Activated naive CD4-positive, alpha-beta T cell (primary cell): Measurements from ENCODE around the gene FBXO10.
"Not testable (repeated sequence)": the region's sequence is repeated elsewhere in the genome, so short reads cannot be mapped to it uniquely, and the experiment has no call there.

Experiments
- DNase-seq, 4 experiments: peaks; one replicate each; lab custom pipeline; 2025; lab: John Stamatoyannopoulos, UW

FBXO10 gene

DNA sequence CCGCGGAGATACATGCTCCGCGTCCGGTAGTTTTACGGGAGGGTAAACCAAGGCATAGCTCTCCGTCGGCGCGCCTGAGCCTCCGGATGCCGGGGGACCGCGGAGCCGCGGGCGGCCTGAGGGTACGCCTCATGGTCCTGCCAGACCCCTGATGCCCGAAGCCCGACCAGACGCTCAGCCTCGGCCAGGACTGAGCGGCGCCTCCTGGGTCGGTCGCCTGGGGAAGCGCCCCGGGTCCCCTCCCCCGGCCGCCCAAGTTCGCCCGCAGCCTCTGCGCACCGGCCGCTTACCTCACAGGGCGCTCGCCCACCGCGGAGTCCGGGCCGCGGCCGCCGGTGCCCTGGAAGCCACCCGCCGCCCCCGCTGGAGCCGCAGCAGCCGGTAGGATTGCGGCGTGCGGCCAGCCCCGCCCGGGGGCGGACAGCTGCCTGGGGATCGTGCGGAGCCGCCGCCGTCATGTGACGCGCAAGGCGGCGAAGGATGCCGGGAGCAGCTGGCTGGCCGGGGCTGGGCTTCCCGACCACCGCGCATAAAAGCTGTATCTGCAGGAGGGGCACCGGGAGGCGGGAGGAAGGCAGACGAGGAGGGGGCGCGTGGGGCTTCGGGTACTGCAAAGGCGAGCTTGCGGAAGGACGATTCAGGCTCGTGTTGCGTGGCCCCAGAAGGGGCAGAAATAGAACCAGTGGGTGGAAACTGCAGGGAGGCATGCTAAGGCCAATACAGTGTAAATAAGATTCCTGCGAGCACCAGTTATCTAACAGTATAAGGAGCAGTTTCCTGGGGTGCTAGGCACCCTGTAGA lies at the start of gene FBXO10:
TSS of gene FBXO10 (minus strand) at position 460 of the 801 bp plus-strand sequence. CDS start 34,612 bp downstream, outside the sequence.
- DNase-seq = peak in 1 of 4 experiments; percentile 8

DNA sequence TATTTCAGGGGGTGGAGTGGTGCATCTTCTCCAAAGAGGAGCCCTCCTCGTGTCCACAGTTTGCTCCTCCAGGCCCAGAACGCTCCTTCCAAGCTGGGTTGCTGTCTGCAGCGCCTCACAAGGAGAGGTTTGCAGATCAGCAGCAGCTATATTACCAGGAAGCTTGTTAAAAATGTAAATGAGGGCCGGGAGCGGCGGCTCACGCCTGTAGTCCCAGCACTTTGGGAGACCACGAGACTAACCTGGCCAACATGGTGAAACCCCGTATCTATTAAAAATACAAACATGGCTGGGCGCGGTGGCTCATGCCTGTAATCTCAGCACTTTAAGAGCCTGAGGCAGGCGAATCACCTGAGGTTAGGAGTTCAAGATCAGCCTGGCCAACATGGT lies 49.6 kb upstream of the FBXO10 start:
- DNase-seq = no peak

- DNase-seq = no peak
Observed at GRCh38 chr9:37625036-37625757, 49.0 kb upstream of the FBXO10 start.

- DNase-seq = no peak
Observed at GRCh38 chr9:37624073-37624472, 47.9 kb upstream of the FBXO10 start.

DNA sequence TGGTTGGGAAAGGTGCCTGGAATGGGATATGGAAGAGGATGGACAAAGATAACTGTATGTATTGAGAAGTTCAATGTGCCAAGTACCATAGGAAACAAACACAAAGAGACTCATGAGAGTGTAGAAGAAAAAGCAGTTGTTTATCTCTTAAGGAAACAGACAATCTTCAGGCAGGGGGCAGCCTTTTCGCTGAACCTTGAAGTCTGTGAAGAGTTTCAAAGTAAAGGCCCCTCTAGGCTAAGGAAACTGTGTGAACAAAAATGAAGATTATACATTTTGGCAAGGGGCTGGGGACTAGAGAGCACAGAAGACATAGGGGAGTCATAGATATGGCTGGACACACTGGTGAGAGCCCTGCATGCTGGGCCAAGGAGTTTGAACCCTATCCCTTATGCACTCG lies 47.1 kb upstream of the FBXO10 start:
- no peak for DNase-seq

- DNase-seq = no peak
Observed at GRCh38 chr9:37622462-37622861, 46.3 kb upstream of the FBXO10 start.

GRCh38 chr9:37621273-37622121 lies 45.3 kb upstream of the FBXO10 start:
- DNase-seq = no peak

- no peak for DNase-seq
Observed at GRCh38 chr9:37620396-37620795, 44.2 kb upstream of the FBXO10 start.

- DNase-seq = no peak
Observed at GRCh38 chr9:37619806-37620205, 43.6 kb upstream of the FBXO10 start.

DNA sequence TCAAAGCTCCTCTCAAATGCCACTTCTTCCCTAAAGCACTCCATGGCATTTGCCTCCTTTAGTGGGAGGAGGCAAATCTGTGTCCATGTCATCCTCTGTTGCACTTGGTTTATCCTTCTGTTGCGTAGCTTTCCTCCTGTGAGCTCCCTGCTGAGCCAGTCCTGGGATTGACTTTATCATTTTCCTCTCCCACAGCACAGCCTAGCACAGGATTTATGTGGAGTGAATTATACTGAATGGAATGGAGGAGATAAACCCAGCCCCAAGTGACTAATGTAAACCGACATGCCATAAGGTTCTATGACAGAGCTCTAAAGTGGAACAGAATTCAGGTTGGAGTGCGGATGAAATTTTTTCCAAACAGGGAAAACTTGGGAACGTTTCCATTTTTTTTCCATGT lies 42.6 kb upstream of the FBXO10 start:
- no peak for DNase-seq

DNA sequence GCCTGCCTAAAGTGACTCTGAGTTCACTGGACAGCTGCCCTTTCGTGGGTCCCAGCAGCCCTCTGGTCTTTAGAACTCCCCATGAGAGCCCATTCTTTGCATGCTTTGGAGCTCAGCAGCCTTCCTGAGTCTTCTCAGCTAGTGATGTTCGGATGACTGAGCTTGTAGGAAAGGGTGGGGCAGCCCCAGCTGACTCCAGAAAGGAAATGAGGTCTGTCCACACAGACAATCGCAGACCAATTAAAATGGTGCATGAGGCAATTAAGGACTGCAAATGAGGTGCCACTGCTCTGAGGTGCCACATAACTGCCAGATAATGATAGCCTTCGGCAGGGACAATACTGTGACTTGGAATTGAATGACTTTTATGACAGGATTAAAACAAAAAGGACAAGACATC lies 41.7 kb upstream of the FBXO10 start:
- DNase-seq = no peak

DNA sequence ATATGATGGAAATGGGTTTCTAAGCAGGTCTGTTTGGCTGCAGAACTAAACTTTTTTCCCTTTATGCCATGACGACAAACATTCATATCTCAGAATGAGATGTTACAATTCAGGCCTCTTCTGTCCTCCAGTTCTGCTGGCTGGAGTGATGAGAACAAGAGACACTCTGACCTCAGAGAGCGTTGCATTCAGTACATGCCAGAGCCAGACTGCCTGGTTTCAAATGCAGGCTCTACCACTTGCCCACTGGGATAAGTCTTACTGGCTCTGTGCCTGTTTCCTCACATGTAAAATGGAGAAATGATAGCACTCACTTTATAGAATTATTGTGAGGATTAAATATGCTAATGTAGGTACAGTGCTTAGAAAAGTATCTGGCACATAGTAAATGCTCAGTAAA lies 41.0 kb upstream of the FBXO10 start:
- DNase-seq = no peak

GRCh38 chr9:37611961-37612360 lies 35.8 kb upstream of the FBXO10 start:
- no peak for DNase-seq

- DNase-seq = no peak
Observed at GRCh38 chr9:37611014-37611413, 34.8 kb upstream of the FBXO10 start.

- no peak for DNase-seq
Observed at GRCh38 chr9:37609735-37610397, 33.7 kb upstream of the FBXO10 start.

GRCh38 chr9:37608250-37608649 lies 32.1 kb upstream of the FBXO10 start:
- DNase-seq = no peak

DNA sequence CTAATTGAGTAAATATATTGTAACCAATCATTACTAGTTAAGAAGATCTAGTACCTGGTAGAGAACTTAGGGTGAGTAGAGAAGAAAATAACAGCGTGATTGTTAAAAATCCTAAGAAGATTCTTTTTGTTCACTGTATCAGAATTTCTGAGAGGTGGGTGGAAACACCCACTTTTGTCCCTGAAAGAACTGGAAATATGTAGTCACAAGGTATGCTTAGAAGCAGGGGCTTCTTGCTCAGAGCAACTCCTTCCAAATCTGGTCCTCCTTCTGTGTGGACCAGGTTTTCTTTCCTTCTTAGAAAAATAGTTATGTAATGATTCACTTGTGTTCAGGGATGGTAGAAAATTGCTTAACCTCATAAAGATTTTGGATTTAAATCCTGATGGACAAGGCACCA lies 28.1 kb upstream of the FBXO10 start:
- DNase-seq = no peak

DNA sequence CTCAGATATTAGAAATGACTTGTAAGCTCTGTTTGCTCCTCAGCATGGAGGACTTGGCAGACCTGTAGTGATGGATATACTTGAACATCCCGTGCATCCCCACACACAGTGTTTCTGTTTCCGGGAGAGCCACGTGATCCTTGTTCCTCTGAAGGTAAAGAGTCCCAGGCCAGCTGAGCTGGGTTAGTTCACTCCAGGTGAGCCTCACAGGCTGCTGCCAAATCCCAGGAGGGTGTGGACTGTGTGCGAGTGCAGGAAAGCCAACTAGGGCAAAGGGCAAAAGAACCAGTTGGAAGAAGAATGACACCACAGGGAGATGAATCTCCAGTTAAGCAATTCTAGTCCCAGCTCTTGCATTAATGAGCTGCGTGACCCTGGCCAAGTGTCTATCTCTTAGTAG lies 26.6 kb upstream of the FBXO10 start:
- DNase-seq = no peak

DNA sequence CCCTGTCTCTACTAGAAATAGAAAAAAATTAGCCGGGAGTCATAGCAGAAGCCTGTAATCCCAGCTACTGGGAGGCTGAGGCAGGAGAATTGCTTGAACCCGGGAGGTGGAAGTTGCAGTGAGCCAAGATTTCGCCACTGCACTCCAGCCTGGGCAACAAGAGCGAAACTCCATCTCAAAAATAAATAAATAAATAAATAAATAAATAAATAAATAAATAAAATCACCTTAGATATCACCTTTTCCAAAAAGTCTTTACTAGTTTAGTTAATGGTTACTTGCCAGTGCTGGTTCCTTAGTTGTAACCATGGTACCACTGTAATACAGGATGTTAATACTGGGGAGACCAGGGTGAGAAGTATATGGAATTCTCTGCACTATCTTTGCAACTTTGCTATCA lies 25.9 kb upstream of the FBXO10 start:
- not testable (repeated sequence) for DNase-seq

- DNase-seq = no peak
Observed at GRCh38 chr9:37596504-37596903, 20.3 kb upstream of the FBXO10 start.

- DNase-seq = no peak
Observed at GRCh38 chr9:37593883-37594448, 17.8 kb upstream of the FBXO10 start.
